Loucy (cell line): ENCODE data around the gene MXD3.

ENCODE experiments used
- EZH2phosphoT487 ChIP-seq: fragments of 200-600 bp; IDR thresholded peaks from 2 replicates; pipeline ENCODE4 v1.6.1; 2018; ENCODE audit warnings: antibody characterized with exemption, mild to moderate bottlenecking, moderate library complexity, borderline replicate concordance
- TF ChIP-seq, protein P1 (sequence below): fragments of 200-600 bp; sonication (generic); conservative IDR thresholded peaks from 2 replicates; pipeline ENCODE4 v1.5.1; 2014; ENCODE audit warnings: mild to moderate bottlenecking, antibody characterized with exemption, low read length

DNA sequence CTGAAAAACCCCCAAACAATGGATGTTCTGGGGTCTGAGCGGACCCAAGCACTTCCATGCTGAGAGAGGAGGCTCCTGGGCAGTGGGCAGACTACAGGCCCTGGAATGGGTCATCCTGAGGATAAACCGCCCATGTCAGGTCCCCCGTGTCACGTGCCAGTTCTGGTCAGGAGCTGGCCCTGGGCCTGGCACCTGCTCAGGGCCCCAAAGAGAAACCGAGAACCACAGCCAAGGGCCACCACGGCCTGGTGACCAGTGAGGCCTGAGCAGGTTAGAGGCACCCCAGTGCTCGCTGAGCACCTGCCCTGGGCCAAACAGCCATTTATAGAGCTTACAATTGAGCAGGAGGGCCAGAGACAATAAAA lies 24.0 kb upstream of the MXD3 start:
- TF ChIP-seq, protein P1, sequence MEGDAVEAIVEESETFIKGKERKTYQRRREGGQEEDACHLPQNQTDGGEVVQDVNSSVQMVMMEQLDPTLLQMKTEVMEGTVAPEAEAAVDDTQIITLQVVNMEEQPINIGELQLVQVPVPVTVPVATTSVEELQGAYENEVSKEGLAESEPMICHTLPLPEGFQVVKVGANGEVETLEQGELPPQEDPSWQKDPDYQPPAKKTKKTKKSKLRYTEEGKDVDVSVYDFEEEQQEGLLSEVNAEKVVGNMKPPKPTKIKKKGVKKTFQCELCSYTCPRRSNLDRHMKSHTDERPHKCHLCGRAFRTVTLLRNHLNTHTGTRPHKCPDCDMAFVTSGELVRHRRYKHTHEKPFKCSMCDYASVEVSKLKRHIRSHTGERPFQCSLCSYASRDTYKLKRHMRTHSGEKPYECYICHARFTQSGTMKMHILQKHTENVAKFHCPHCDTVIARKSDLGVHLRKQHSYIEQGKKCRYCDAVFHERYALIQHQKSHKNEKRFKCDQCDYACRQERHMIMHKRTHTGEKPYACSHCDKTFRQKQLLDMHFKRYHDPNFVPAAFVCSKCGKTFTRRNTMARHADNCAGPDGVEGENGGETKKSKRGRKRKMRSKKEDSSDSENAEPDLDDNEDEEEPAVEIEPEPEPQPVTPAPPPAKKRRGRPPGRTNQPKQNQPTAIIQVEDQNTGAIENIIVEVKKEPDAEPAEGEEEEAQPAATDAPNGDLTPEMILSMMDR, result no peak
- no peak for TF ChIP-seq EZH2phosphoT487
